Prostate gland (tissue), 2 donors: ENCODE results near the gene EGLN1. TPM values are rescaled to one million over a fixed set of nuclear protein-coding genes. Genes with fewer than 3 reads are reported as not detected.

Experiments used
- DNase-seq: peaks from one replicate; pipeline ENCODE4 v3.0.0-alpha.2; 2019; ENCODE audit warnings: low spot score
- H3K27ac ChIP-seq, 2 donors: fragments of 200-600 bp; sonication (generic); 2 replicates each; pipeline ENCODE4 v1.5.1; 2017 to 2019
- H3K27me3 ChIP-seq: fragments of 200-600 bp; sonication (generic); replicated peaks from 2 replicates; pipeline ENCODE4 v1.5.1; 2019; ENCODE audit not compliant: insufficient read depth
- H3K36me3 ChIP-seq, 2 donors: fragments of 200-600 bp; sonication (generic); 1 replicate in 1 of 2; 2 replicates in 1 of 2; pipeline versions ENCODE4 v1.5.1 to v1.8.1; 2017 to 2019
- H3K4me1 ChIP-seq: fragments of 200-600 bp; sonication (generic); replicated peaks from 2 replicates; pipeline ENCODE4 v1.5.1; 2019
- H3K4me3 ChIP-seq, 2 donors: fragments of 200-600 bp; sonication (generic); 2 replicates each; pipeline ENCODE4 v1.5.1; 2017 to 2019
- H3K9me3 ChIP-seq: fragments of 200-600 bp; sonication (generic); 2 replicates; pipeline ENCODE4 v1.5.1; 2017
- CTCF ChIP-seq, 4 experiments: fragments of 200-600 bp in 2 of 4; fragments of 450-650 bp in 2 of 4; sonication (generic) in 2 of 4; IDR thresholded peaks; 1 replicate in 3 of 4; 2 replicates in 1 of 4; pipeline ENCODE4 v1.5.1; 2016 to 2019; ENCODE audit warnings: antibody characterized with exemption in 4 of 4, mild to moderate bottlenecking in 2 of 4, moderate library complexity in 2 of 4
- POLR2A ChIP-seq: fragments of 450-650 bp; IDR thresholded peaks from one replicate; pipeline ENCODE4 v1.6.1; 2016; ENCODE audit warnings: antibody characterized with exemption, mild to moderate bottlenecking
- POLR2AphosphoS5 ChIP-seq: sonication (generic); formaldehyde crosslinking; IDR thresholded peaks from one replicate; pipeline ENCODE4 v1.6.1; 2017; ENCODE audit warnings: antibody characterized with exemption
- WGBS: methylation state at CpG from one replicate; pipeline ENCODE4 v1.1.5; 2018; 5-methylcytosine and 5-hydroxymethylcytosine counted together
- intact Hi-C: fragments of 100-400 bp; cut with DNase I; formaldehyde crosslinking; loops from one replicate; pipeline ENCODE4 v1.14.2; 2022
- total RNA-seq, 2 donors: library from RNA; depleted of rRNA; stranded (reverse); fragments of >200 nt; gene quantifications; one replicate each; pipeline ENCODE4 v1.1.0, GENCODE V29; 2016

The EGLN1 gene
- total RNA-seq, 2 donors from 2014 or later = 32.2 to 61.5 TPM

- H3K4me1 ChIP-seq = peaks cover 2% of the 10 kb centered on the region
- no peaks in the 10 kb centered on the region for H3K9me3 ChIP-seq
- H3K27me3 ChIP-seq = no peaks in the 10 kb centered on the region
- DNase-seq = no peak
- TF ChIP-seq CTCF (IDR thresholded peaks at IDR 0.05) = no peak
- TF ChIP-seq POLR2AphosphoS5 = no peak
- no peak for TF ChIP-seq POLR2A
- intact Hi-C loops = no loop called here
- H3K36me3 ChIP-seq = no peaks in the 10 kb centered on the region
- no peak overlapping the region for H3K4me3 ChIP-seq
- no peak overlapping the region for H3K27ac ChIP-seq
Observed at GRCh38 chr1:231393668-231394067, 28.4 kb downstream of the EGLN1 start.

GRCh38 chr1:231392389-231393131 is 29.5 kb downstream of the EGLN1 start:
- H3K4me1 ChIP-seq = no peaks in the 10 kb centered on the region
- 58% methylated on average over 1 of the region's 1 CpG for WGBS
- no peak for DNase-seq
- H3K9me3 ChIP-seq = no peaks in the 10 kb centered on the region
- intact Hi-C loops = no loop called here
- no peak overlapping the region for H3K27ac ChIP-seq
- H3K4me3 ChIP-seq = no peak overlapping the region
- TF ChIP-seq POLR2AphosphoS5 (no peak), CTCF (IDR thresholded peaks at IDR 0.05) (no peak), POLR2A (no peak)
- H3K36me3 ChIP-seq = no peaks in the 10 kb centered on the region
- no peaks in the 10 kb centered on the region for H3K27me3 ChIP-seq

GRCh38 chr1:231390071-231390470 is 32.0 kb downstream of the EGLN1 start:
- no peaks in the 10 kb centered on the region for H3K27me3 ChIP-seq
- TF ChIP-seq POLR2A (no peak), CTCF (IDR thresholded peaks at IDR 0.05) (no peak), POLR2AphosphoS5 (no peak)
- H3K9me3 ChIP-seq = no peaks in the 10 kb centered on the region
- no peaks in the 10 kb centered on the region for H3K4me1 ChIP-seq
- no peak overlapping the region for H3K27ac ChIP-seq
- intact Hi-C loops = no loop called here
- H3K36me3 ChIP-seq = no peaks in the 10 kb centered on the region
- WGBS = 87% methylated on average over 2 of the region's 2 CpGs
- H3K4me3 ChIP-seq = no peak overlapping the region
- DNase-seq = no peak

GRCh38 chr1:231387770-231388669 is 34.1 kb downstream of the EGLN1 start:
- H3K9me3 ChIP-seq = no peaks in the 10 kb centered on the region
- TF ChIP-seq CTCF (IDR thresholded peaks at IDR 0.05) = no peak
- TF ChIP-seq POLR2A = no peak
- no peak for TF ChIP-seq POLR2AphosphoS5
- 98% methylated on average over 5 of the region's 5 CpGs for WGBS
- H3K4me3 ChIP-seq = no peak overlapping the region
- H3K36me3 ChIP-seq = no peaks in the 10 kb centered on the region
- intact Hi-C loops = no loop called here
- no peak overlapping the region for H3K27ac ChIP-seq
- H3K4me1 ChIP-seq = no peaks in the 10 kb centered on the region
- H3K27me3 ChIP-seq = no peaks in the 10 kb centered on the region
- DNase-seq = no peak
